ENCODE measurements around the gene IRX5.

The IRX5 gene

GRCh38 chr16:54935266-54935968, 4.8 kb downstream of the IRX5 start:
- DNase-seq (ENCODE audit: insufficient read length, low spot score) (no peak), FAIRE-seq (no peak)
- TF ChIP-seq POLR2A (IDR thresholded peaks at IDR 0.05; ENCODE audit: low read depth, low read length) = no peak

- FAIRE-seq (no peak), DNase-seq (ENCODE audit: insufficient read length, low spot score) (no peak)
- TF ChIP-seq POLR2A (IDR thresholded peaks at IDR 0.05; ENCODE audit: low read depth, low read length) = no peak
Observed at GRCh38 chr16:54936201-54936978, 5.7 kb downstream of the IRX5 start.

GRCh38 chr16:54936979-54937670, 6.5 kb downstream of the IRX5 start:
- no peak for TF ChIP-seq POLR2A (IDR thresholded peaks at IDR 0.05; ENCODE audit: low read depth, low read length)
- DNase-seq (ENCODE audit: insufficient read length, low spot score) (no peak), FAIRE-seq (no peak)

GRCh38 chr16:54937671-54938211, 7.1 kb downstream of the IRX5 start:
- FAIRE-seq (no peak), DNase-seq (ENCODE audit: insufficient read length, low spot score) (no peak)
- TF ChIP-seq POLR2A (IDR thresholded peaks at IDR 0.05; ENCODE audit: low read depth, low read length) = no peak

- no peak for TF ChIP-seq POLR2A (IDR thresholded peaks at IDR 0.05; ENCODE audit: low read depth, low read length)
- FAIRE-seq = no peak
- DNase-seq (ENCODE audit: insufficient read length, low spot score) = no peak
Observed at GRCh38 chr16:54938212-54939028, 7.8 kb downstream of the IRX5 start.

GRCh38 chr16:54939029-54939346, 8.3 kb downstream of the IRX5 start:
- no peak for FAIRE-seq
- no peak for TF ChIP-seq POLR2A (IDR thresholded peaks at IDR 0.05; ENCODE audit: low read depth, low read length)
- DNase-seq (ENCODE audit: insufficient read length, low spot score) = no peak

GRCh38 chr16:54939510-54940278, 9.0 kb downstream of the IRX5 start:
- no peak for TF ChIP-seq POLR2A (IDR thresholded peaks at IDR 0.05; ENCODE audit: low read depth, low read length)
- DNase-seq (ENCODE audit: insufficient read length, low spot score) (no peak), FAIRE-seq (no peak)

- no peak for TF ChIP-seq POLR2A (IDR thresholded peaks at IDR 0.05; ENCODE audit: low read depth, low read length)
- DNase-seq (ENCODE audit: insufficient read length, low spot score) (no peak), FAIRE-seq (no peak)
Observed at GRCh38 chr16:54940279-54940604, 9.6 kb downstream of the IRX5 start.

GRCh38 chr16:54942353-54942943, 11.8 kb downstream of the IRX5 start:
- TF ChIP-seq POLR2A (IDR thresholded peaks at IDR 0.05; ENCODE audit: low read depth, low read length) = no peak
- DNase-seq (ENCODE audit: insufficient read length, low spot score) = no peak
- FAIRE-seq = no peak

GRCh38 chr16:54944002-54944401, 13.3 kb downstream of the IRX5 start:
- no peak for TF ChIP-seq POLR2A (IDR thresholded peaks at IDR 0.05; ENCODE audit: low read depth, low read length)
- FAIRE-seq (no peak), DNase-seq (ENCODE audit: insufficient read length, low spot score) (no peak)

GRCh38 chr16:54945063-54945462, 14.4 kb downstream of the IRX5 start:
- FAIRE-seq = no peak
- no peak for DNase-seq (ENCODE audit: insufficient read length, low spot score)
- TF ChIP-seq POLR2A (IDR thresholded peaks at IDR 0.05; ENCODE audit: low read depth, low read length) = no peak

GRCh38 chr16:54946909-54947308, 16.2 kb downstream of the IRX5 start:
- TF ChIP-seq POLR2A (IDR thresholded peaks at IDR 0.05; ENCODE audit: low read depth, low read length) = no peak
- DNase-seq (ENCODE audit: insufficient read length, low spot score) (no peak), FAIRE-seq (no peak)

GRCh38 chr16:54947616-54948015, 17.0 kb downstream of the IRX5 start:
- no peak for TF ChIP-seq POLR2A (IDR thresholded peaks at IDR 0.05; ENCODE audit: low read depth, low read length)
- no peak for FAIRE-seq
- DNase-seq (ENCODE audit: insufficient read length, low spot score) = no peak
